WTC11 (cell line): Measurements from ENCODE around the gene RUVBL1. TPM values are rescaled to one million over a fixed set of nuclear protein-coding genes. Genes with fewer than 3 reads are reported as not detected.

ENCODE experiments used
- ATAC-seq: fragments of 200-7000 bp; cut with Tn5 transposase; 2 replicates; pipeline ENCODE4 v1.10.0; 2021; ENCODE audit warnings: mild to moderate bottlenecking, moderate library complexity
- CTCF ChIA-PET: fragments of 300-600 bp; sonication (Branson Sonifier 250); formaldehyde crosslinking; loops from one replicate; lab custom pipeline; 2021; ENCODE audit warnings: antibody characterized with exemption; lab: Charles Lee
- POLR2A ChIA-PET: fragments of 350-600 bp; sonication (Branson Sonifier 250); formaldehyde crosslinking; loops from one replicate; lab custom pipeline; 2021; ENCODE audit warnings: antibody characterized with exemption; lab: Charles Lee
- DNase-seq: peaks from one replicate; pipeline ENCODE4 v3.0.0; 2021; ENCODE audit warnings: low spot score
- H3K27ac Mint-ChIP-seq: 2 replicates; pipeline ENCODE4 v1.8.0; 2021; ENCODE audit warnings: mixed read lengths
- H3K27me3 Mint-ChIP-seq: 2 replicates; pipeline ENCODE4 v1.8.0; 2021; ENCODE audit warnings: low read depth, mild to moderate bottlenecking, moderate library complexity, mixed read lengths
- H3K36me3 Mint-ChIP-seq: 2 replicates; pipeline ENCODE4 v1.8.0; 2021; ENCODE audit warnings: mixed read lengths
- H3K4me1 Mint-ChIP-seq: 2 replicates; pipeline ENCODE4 v1.8.0; 2022; ENCODE audit warnings: mixed read lengths
- H3K4me3 Mint-ChIP-seq: 2 replicates; pipeline ENCODE4 v1.8.0; 2021; ENCODE audit warnings: mild to moderate bottlenecking, moderate library complexity, mixed read lengths
- H3K9me3 Mint-ChIP-seq: 2 replicates; pipeline ENCODE4 v1.8.0; 2021; ENCODE audit warnings: mixed read lengths
- CBFB ChIP-seq: sonication (generic); formaldehyde crosslinking; IDR thresholded peaks from 2 replicates; pipeline ENCODE4 v1.8.1; 2022; ENCODE audit warnings: mild to moderate bottlenecking, low read depth, missing genetic modification reagents
- CREM ChIP-seq: sonication (generic); formaldehyde crosslinking; IDR thresholded peaks from 2 replicates; pipeline ENCODE4 v1.8.1; 2022; ENCODE audit warnings: mild to moderate bottlenecking, missing genetic modification reagents, moderate library complexity
- ERG ChIP-seq: fragments of 250-450 bp; sonication (Bioruptor Pico); IDR thresholded peaks from 2 replicates; pipeline ENCODE4 v1.8.0; 2021; ENCODE audit warnings: mild to moderate bottlenecking
- FOXK1 ChIP-seq: sonication (generic); formaldehyde crosslinking; IDR thresholded peaks from 2 replicates; pipeline ENCODE4 v1.8.0; 2022; ENCODE audit warnings: mild to moderate bottlenecking, moderate library complexity, missing genetic modification reagents
- IRF2 ChIP-seq: sonication (generic); formaldehyde crosslinking; IDR thresholded peaks from 2 replicates; pipeline ENCODE4 v1.8.0; 2022; ENCODE audit warnings: low read depth, missing genetic modification reagents, borderline replicate concordance
- JAZF1 ChIP-seq: fragments of 250-450 bp; sonication (Bioruptor Pico); IDR thresholded peaks from 2 replicates; pipeline ENCODE4 v1.9.0; 2021; ENCODE audit warnings: moderate library complexity, mild to moderate bottlenecking, inconsistent platforms
- JUN ChIP-seq: sonication (generic); formaldehyde crosslinking; IDR thresholded peaks from 2 replicates; pipeline ENCODE4 v1.8.0; 2023; ENCODE audit warnings: mild to moderate bottlenecking, missing genetic modification reagents
- MLX ChIP-seq: sonication (generic); formaldehyde crosslinking; IDR thresholded peaks from 2 replicates; pipeline ENCODE4 v1.8.1; 2023; ENCODE audit warnings: mild to moderate bottlenecking, missing genetic modification reagents, moderate library complexity
- NR3C1 ChIP-seq: sonication (generic); formaldehyde crosslinking; conservative IDR thresholded peaks from 2 replicates; pipeline ENCODE4 v1.8.1; 2023; ENCODE audit warnings: low read depth, mild to moderate bottlenecking, missing genetic modification reagents
- ZBTB21 ChIP-seq: sonication (generic); formaldehyde crosslinking; IDR thresholded peaks from 2 replicates; pipeline ENCODE4 v1.8.1; 2023; ENCODE audit warnings: mild to moderate bottlenecking, missing genetic modification reagents, borderline replicate concordance
- ZBTB43 ChIP-seq: sonication (generic); formaldehyde crosslinking; IDR thresholded peaks from 2 replicates; pipeline ENCODE4 v1.8.1; 2023; ENCODE audit warnings: mild to moderate bottlenecking, missing genetic modification reagents
- ZMAT4 ChIP-seq: fragments of 250-450 bp; sonication (Bioruptor Pico); IDR thresholded peaks from 2 replicates; pipeline ENCODE4 v1.9.0; 2021; ENCODE audit warnings: mild to moderate bottlenecking
- ZNF121 ChIP-seq: sonication (generic); formaldehyde crosslinking; IDR thresholded peaks from 2 replicates; pipeline ENCODE4 v1.8.0; 2023; ENCODE audit warnings: missing genetic modification reagents
- ZNF138 ChIP-seq: sonication (generic); formaldehyde crosslinking; conservative IDR thresholded peaks from 2 replicates; pipeline ENCODE4 v1.8.1; 2022; ENCODE audit warnings: mild to moderate bottlenecking, moderate library complexity, missing genetic modification reagents
- ZNF423 ChIP-seq: fragments of 250-450 bp; sonication (Bioruptor Pico); IDR thresholded peaks from 2 replicates; pipeline ENCODE4 v2.1.2; 2022; ENCODE audit warnings: mild to moderate bottlenecking, moderate library complexity
- ZSCAN18 ChIP-seq: fragments of 250-450 bp; sonication (Bioruptor Pico); IDR thresholded peaks from 2 replicates; pipeline ENCODE4 v2.1.2; 2022; ENCODE audit warnings: mild to moderate bottlenecking, moderate library complexity
- total RNA-seq: library from RNA; stranded (reverse); gene quantifications from 3 replicates; pipeline ENCODE4 v1.2.3, GENCODE V29; 2021
- TF ChIP-seq, protein P1 (sequence below): sonication (generic); formaldehyde crosslinking; IDR thresholded peaks from 2 replicates; pipeline ENCODE4 v1.8.1; 2023; ENCODE audit warnings: mild to moderate bottlenecking, moderate library complexity, missing genetic modification reagents
- TF ChIP-seq, protein P2 (sequence below): fragments of 250-450 bp; sonication (Bioruptor Pico); conservative IDR thresholded peaks from 2 replicates; pipeline ENCODE4 v1.9.0; 2021; ENCODE audit warnings: mild to moderate bottlenecking
- TF ChIP-seq, protein P3 (sequence below): sonication (generic); formaldehyde crosslinking; IDR thresholded peaks from 2 replicates; pipeline ENCODE4 v1.8.0; 2022; ENCODE audit warnings: mild to moderate bottlenecking, missing genetic modification reagents

The RUVBL1 gene
- total RNA-seq, 1 experiment from 2014 or later: 118 TPM

GRCh38 chr3:128040660-128041059, 83.0 kb downstream of the RUVBL1 start (continued):
- TF ChIP-seq, protein P1, sequence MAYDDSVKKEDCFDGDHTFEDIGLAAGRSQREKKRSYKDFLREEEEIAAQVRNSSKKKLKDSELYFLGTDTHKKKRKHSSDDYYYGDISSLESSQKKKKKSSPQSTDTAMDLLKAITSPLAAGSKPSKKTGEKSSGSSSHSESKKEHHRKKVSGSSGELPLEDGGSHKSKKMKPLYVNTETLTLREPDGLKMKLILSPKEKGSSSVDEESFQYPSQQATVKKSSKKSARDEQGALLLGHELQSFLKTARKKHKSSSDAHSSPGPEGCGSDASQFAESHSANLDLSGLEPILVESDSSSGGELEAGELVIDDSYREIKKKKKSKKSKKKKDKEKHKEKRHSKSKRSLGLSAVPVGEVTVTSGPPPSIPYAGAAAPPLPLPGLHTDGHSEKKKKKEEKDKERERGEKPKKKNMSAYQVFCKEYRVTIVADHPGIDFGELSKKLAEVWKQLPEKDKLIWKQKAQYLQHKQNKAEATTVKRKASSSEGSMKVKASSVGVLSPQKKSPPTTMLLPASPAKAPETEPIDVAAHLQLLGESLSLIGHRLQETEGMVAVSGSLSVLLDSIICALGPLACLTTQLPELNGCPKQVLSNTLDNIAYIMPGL (CRISPR knock-in tag): no peak
- TF ChIP-seq JUN (CRISPR knock-in tag) (no peak), ZSCAN18 (no peak), ZBTB43 (no peak), ZMAT4 (CRISPR knock-in tag) (no peak), ERG (CRISPR knock-in tag) (no peak), CREM (CRISPR knock-in tag) (no peak), JAZF1 (CRISPR knock-in tag) (no peak), MLX (no peak)
- TF ChIP-seq, all 79 proteins: peak for 0

- peaks cover 24% of the 10 kb centered on the region for H3K27me3 Mint-ChIP-seq
These were observed 83.6 kb downstream of the RUVBL1 start for GRCh38 chr3:128040041-128040440.

More at GRCh38 chr3:128040041-128040440, 83.6 kb downstream of the RUVBL1 start:
- H3K4me3 Mint-ChIP-seq: no peak overlapping the region
- DNase-seq: no peak
- POLR2A ChIA-PET: no interaction called here
- H3K9me3 Mint-ChIP-seq: no peaks in the 10 kb centered on the region
- H3K27ac Mint-ChIP-seq: no peak overlapping the region
- TF ChIP-seq ZNF423 (CRISPR knock-in tag) (no peak), JUN (CRISPR knock-in tag) (no peak), ZNF138 (CRISPR knock-in tag) (no peak), IRF2 (CRISPR knock-in tag) (no peak), ZBTB21 (CRISPR knock-in tag) (no peak), CBFB (CRISPR knock-in tag) (no peak), FOXK1 (CRISPR knock-in tag) (no peak), NR3C1 (CRISPR knock-in tag) (no peak), ZNF121 (CRISPR knock-in tag) (no peak)
- TF ChIP-seq, protein P2, sequence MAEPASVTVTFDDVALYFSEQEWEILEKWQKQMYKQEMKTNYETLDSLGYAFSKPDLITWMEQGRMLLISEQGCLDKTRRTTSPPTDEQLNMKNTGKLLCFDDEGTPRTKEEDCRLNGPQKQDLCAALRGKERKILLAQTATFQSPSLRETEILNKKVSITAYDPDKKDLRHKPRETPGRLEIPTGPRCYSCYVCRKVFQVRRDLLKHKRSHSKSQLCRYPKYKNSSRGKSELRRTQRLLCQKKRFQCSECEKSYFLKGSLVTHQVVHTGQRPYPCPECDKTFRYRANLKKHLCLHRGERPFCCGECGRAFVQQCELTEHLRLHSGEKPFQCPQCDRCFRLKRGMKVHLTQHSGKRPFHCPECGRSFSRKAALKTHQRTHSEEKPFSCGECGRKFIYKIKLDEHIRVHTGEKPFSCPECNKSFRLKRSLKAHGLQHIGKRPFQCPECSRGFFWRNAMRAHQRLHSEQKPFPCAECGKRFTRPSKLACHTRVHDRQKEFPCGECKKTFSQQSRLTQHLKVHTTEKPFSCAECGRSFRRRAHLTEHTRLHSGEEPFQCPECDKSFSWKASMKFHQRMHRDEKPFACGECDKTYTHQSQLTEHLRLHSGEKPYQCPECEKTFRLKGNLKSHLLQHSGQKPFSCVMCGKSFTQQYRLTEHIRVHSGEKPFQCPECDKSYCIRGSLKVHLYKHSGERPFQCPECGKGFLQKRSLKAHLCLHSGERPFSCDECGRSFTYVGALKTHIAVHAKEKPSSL (CRISPR knock-in tag): no peak
- TF ChIP-seq, protein P3, sequence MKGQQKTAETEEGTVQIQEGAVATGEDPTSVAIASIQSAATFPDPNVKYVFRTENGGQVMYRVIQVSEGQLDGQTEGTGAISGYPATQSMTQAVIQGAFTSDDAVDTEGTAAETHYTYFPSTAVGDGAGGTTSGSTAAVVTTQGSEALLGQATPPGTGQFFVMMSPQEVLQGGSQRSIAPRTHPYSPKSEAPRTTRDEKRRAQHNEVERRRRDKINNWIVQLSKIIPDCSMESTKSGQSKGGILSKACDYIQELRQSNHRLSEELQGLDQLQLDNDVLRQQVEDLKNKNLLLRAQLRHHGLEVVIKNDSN (CRISPR knock-in tag): no peak
- no peak for ATAC-seq
- no peaks in the 10 kb centered on the region for H3K4me1 Mint-ChIP-seq
- H3K36me3 Mint-ChIP-seq: no peaks in the 10 kb centered on the region
- CTCF ChIA-PET: interaction anchor here (0.6 to 1.4 kb wide), 2 partner anchors 12 to 360 kb away, joined by 4 to 5 read pairs; partner anchors contain the start of gene SEC61A1
